IMR-90 (cell line): ENCODE results near the gene CACNA1F.

Experiments used
- TF ChIP-seq, protein P1 (sequence below): conservative IDR thresholded peaks from 2 replicates; pipeline ENCODE4 v1.5.1; 2012; ENCODE audit warnings: mild to moderate bottlenecking, low read depth, low read length, improper control_type of control experiment
- TF ChIP-seq, protein P2 (sequence below): fragments of 150-350 bp; IDR thresholded peaks from 2 replicates; pipeline ENCODE4 v1.6.1; 2017; ENCODE audit warnings: mild to moderate bottlenecking, antibody characterized with exemption, low read length, low read depth

DNA sequence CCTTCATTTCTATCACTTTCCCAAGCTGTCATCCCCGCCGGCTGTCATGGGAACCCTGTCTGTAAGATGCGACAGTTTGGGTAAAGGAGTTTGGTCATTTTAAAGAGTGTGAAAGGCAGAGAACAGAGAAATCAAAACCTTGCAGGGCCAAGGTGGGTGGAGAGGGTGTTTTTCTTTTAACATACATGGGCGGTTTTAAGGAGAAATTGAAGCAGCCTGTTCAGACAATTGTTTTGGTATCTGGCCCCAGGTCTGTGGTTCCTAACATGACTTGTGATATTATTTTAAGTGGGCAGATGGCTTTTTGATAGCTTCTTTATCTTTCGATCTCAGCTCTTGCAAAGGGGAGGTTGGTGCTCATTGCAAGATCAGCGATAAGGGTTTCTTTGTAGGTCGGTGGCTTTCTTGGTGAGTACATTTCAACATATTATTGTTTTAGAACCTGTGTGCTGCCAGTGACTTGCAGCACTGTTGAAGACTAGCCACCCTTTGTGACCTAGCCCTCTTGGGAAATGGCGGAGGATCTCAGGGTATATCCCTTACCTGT is 40.1 kb upstream of the CACNA1F start:
- TF ChIP-seq, protein P1, sequence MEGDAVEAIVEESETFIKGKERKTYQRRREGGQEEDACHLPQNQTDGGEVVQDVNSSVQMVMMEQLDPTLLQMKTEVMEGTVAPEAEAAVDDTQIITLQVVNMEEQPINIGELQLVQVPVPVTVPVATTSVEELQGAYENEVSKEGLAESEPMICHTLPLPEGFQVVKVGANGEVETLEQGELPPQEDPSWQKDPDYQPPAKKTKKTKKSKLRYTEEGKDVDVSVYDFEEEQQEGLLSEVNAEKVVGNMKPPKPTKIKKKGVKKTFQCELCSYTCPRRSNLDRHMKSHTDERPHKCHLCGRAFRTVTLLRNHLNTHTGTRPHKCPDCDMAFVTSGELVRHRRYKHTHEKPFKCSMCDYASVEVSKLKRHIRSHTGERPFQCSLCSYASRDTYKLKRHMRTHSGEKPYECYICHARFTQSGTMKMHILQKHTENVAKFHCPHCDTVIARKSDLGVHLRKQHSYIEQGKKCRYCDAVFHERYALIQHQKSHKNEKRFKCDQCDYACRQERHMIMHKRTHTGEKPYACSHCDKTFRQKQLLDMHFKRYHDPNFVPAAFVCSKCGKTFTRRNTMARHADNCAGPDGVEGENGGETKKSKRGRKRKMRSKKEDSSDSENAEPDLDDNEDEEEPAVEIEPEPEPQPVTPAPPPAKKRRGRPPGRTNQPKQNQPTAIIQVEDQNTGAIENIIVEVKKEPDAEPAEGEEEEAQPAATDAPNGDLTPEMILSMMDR: no peak
- TF ChIP-seq, protein P2, sequence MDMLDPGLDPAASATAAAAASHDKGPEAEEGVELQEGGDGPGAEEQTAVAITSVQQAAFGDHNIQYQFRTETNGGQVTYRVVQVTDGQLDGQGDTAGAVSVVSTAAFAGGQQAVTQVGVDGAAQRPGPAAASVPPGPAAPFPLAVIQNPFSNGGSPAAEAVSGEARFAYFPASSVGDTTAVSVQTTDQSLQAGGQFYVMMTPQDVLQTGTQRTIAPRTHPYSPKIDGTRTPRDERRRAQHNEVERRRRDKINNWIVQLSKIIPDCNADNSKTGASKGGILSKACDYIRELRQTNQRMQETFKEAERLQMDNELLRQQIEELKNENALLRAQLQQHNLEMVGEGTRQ: no peak
